ENCODE data around the gene TMEM119. TPM values are rescaled to one million over a fixed set of nuclear protein-coding genes. Genes with fewer than 3 reads are reported as not detected.

Gene TMEM119
- total RNA-seq, 1 experiment from 2014 or later: not detected

DNA sequence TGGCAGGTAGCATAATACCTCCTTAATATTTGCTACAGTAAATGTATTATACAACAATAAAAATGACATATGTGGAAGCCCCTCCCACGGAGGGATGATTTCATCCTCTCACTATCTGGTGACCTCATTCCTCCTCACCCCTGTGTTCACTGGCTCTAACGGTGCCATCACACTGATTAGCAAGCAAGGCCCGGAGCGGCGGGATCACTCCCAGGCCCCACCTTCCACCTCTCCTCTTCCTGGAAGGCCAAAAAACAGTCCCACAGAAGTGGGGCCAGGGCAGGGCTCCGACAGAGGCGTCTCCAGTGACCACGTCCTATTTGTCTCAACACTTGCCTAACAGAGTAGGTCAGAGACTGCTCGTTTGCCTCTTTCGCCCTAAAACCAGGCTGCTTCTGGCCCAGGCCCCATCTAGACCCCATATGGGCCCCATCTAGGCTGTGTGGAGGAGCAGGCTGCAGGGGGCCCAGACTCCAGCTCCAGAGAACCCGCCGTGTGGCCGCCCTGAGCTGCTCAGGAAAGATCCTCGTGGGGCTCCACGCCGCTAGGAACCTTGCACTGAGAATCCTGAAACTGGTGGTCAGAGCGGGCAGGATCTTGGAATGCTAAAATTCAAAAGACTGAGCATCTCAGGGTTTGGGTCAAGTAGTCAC lies 32.1 kb upstream of the TMEM119 start:
- Histone ChIP-seq H3K79me2 (ENCODE audit: low read length) (no peaks in the 10 kb centered on the region), H3K36me3 (ENCODE audit: insufficient read depth, low read length) (no peaks in the 10 kb centered on the region), H4K20me1 (ENCODE audit: insufficient read depth, low read depth, low read length) (no peaks in the 10 kb centered on the region), H2AFZ (ENCODE audit: low read length) (no peak overlapping the region), H3K27me3 (ENCODE audit: low read length) (peaks cover 4% of the 10 kb centered on the region; the same call in 1 of the 2 replicates), H3K27ac (ENCODE audit: low read length) (no peak overlapping the region), H3K9me2 (replicated peaks; ENCODE audit: insufficient read depth, low read length) (no peaks in the 10 kb centered on the region), H3K9me3 (ENCODE audit: low read length) (no peaks in the 10 kb centered on the region), H3K4me2 (ENCODE audit: low read depth, low read length, poor library complexity, severe bottlenecking) (no peak overlapping the region), H3K4me1 (ENCODE audit: low read length) (peaks cover 47% of the 10 kb centered on the region), H3K4me3 (ENCODE audit: low read length) (no peak overlapping the region), H3K9ac (ENCODE audit: low read length) (no peak overlapping the region)
- no peak for DNase-seq

DNA sequence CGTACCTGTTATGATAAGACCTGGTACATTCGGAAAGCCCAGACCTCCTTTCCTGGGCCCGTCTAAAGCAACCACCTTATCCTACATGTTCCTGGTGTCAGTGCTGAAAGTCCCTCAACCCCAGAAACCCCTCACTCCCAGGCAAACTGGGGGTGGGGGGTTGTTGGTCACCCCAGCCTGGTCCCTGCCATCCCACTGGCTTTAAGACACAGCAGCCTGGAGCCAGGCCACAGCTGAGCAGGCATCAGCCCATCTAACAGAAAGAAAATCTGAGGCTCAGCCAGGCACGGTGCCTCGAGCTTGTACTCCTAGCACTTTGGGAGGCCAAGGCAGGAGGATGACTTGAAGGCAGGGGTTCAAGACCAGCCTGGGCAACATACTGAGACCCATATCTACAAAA lies 31.3 kb upstream of the TMEM119 start:
- no peak overlapping the region for H2AFZ ChIP-seq (ENCODE audit: low read length)
- no peak overlapping the region for H3K9ac ChIP-seq (ENCODE audit: low read length)
- peaks cover 4% of the 10 kb centered on the region; the same call in 1 of the 2 replicates for H3K27me3 ChIP-seq (ENCODE audit: low read length)
- H3K9me2 ChIP-seq (replicated peaks; ENCODE audit: insufficient read depth, low read length): no peaks in the 10 kb centered on the region
- H3K4me3 ChIP-seq (ENCODE audit: low read length): no peak overlapping the region
- H3K79me2 ChIP-seq (ENCODE audit: low read length): no peaks in the 10 kb centered on the region
- H3K4me2 ChIP-seq (ENCODE audit: low read depth, low read length, poor library complexity, severe bottlenecking): no peak overlapping the region
- DNase-seq: no peak
- H3K36me3 ChIP-seq (ENCODE audit: insufficient read depth, low read length): no peaks in the 10 kb centered on the region
- no peaks in the 10 kb centered on the region for H4K20me1 ChIP-seq (ENCODE audit: insufficient read depth, low read depth, low read length)
- H3K9me3 ChIP-seq (ENCODE audit: low read length): no peaks in the 10 kb centered on the region
- H3K27ac ChIP-seq (ENCODE audit: low read length): no peak overlapping the region
- H3K4me1 ChIP-seq (ENCODE audit: low read length): peaks cover 39% of the 10 kb centered on the region

DNA sequence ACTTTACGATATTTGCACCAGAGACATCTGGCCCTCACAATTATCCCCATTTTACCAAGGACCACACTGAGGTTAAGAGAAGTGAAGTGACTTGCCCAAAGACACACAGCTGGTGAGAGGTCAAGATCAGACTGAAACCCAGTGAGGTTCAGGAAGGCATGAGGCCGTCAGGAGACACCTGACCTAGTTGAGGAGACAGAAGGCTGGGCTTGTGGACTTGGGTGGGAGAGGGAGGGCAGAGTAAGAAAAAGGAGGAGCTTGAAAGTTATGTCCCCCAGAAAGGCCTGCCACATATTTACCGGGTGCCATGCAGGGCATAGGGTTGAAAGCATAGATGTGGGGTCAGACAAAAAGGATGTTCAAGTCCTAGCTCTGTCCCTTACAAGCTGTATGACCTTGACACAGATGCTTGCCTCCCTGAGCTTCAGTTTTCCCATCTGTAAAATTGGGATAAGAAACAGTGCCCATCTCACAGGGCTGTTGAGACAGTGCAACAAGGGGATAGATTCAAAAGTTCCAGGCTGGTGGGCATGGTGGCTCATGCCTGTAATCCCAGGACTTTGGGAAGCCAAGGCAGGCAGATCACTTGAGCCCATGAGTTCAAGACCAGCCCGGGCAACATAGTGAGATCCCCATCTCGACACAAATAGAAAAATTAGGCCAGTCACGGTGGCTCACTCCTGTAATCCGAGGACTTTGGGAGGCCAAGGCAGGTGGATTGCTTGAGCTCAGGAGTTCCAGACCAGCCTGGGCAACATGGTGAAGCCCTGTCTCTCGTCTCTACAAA lies 29.4 kb upstream of the TMEM119 start:
- H3K9ac ChIP-seq (ENCODE audit: low read length): no peak overlapping the region
- no peak overlapping the region for H3K27ac ChIP-seq (ENCODE audit: low read length)
- no peaks in the 10 kb centered on the region for H3K36me3 ChIP-seq (ENCODE audit: insufficient read depth, low read length)
- no peak overlapping the region for H3K4me3 ChIP-seq (ENCODE audit: low read length)
- no peak for DNase-seq
- H3K4me2 ChIP-seq (ENCODE audit: low read depth, low read length, poor library complexity, severe bottlenecking): no peak overlapping the region
- no peaks in the 10 kb centered on the region for H3K9me2 ChIP-seq (replicated peaks; ENCODE audit: insufficient read depth, low read length)
- H2AFZ ChIP-seq (ENCODE audit: low read length): no peak overlapping the region
- H3K9me3 ChIP-seq (ENCODE audit: low read length): no peaks in the 10 kb centered on the region
- peaks cover 4% of the 10 kb centered on the region; the same call in 1 of the 2 replicates for H3K27me3 ChIP-seq (ENCODE audit: low read length)
- H3K4me1 ChIP-seq (ENCODE audit: low read length): peaks cover 24% of the 10 kb centered on the region
- H3K79me2 ChIP-seq (ENCODE audit: low read length): no peaks in the 10 kb centered on the region
- H4K20me1 ChIP-seq (ENCODE audit: insufficient read depth, low read depth, low read length): no peaks in the 10 kb centered on the region

DNA sequence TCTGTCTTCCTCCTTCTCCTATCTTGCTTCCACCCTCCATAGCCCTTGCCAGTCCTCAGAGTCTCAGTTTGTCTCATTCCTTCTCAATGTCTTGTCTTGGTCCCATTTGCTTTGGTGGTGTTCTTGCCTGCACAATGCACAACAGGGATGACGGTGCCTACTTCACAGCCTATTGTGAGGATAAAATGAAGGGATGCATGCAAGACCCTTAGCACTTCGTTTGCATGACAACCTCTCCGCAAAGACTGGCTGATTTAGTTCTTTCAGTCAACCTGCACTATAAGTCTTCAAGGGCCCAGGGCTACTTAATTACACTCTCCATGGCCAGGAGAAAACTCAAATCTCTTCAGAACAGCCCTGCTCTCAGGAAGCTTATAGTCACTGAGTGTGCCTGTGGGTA lies 27.3 kb upstream of the TMEM119 start:
- Histone ChIP-seq H3K36me3 (ENCODE audit: insufficient read depth, low read length) (no peaks in the 10 kb centered on the region), H2AFZ (ENCODE audit: low read length) (no peak overlapping the region), H3K79me2 (ENCODE audit: low read length) (no peaks in the 10 kb centered on the region), H3K4me2 (ENCODE audit: low read depth, low read length, poor library complexity, severe bottlenecking) (no peak overlapping the region), H3K9me3 (ENCODE audit: low read length) (no peaks in the 10 kb centered on the region), H3K9me2 (replicated peaks; ENCODE audit: insufficient read depth, low read length) (no peaks in the 10 kb centered on the region), H3K27ac (ENCODE audit: low read length) (no peak overlapping the region), H3K4me3 (ENCODE audit: low read length) (no peak overlapping the region), H3K27me3 (ENCODE audit: low read length) (no peaks in the 10 kb centered on the region), H4K20me1 (ENCODE audit: insufficient read depth, low read depth, low read length) (no peaks in the 10 kb centered on the region), H3K9ac (ENCODE audit: low read length) (no peak overlapping the region), H3K4me1 (ENCODE audit: low read length) (peaks cover 11% of the 10 kb centered on the region)
- no peak for DNase-seq

DNA sequence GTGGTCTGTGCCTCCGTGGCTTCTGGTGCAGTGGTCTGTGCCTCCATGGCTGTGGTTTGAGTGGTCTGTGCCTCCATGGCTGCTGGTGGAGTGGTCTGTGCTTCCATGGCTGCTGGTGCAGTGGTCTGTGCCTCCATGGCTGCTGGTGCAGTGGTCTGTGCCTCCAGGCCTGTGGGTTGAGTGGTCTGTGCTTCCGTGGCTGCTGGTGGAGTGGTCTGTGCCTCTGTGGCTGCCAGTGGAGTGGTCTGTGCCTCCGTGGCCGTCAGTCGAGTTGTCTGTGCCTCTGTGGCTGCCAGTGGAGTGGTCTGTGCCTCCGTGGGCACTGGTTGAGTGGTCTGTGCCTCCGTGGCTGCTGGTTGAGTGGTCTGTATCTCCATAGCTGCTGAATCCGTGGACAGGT lies 25.7 kb upstream of the TMEM119 start:
- no peaks in the 10 kb centered on the region for H3K36me3 ChIP-seq (ENCODE audit: insufficient read depth, low read length)
- H3K4me3 ChIP-seq (ENCODE audit: low read length): no peak overlapping the region
- no peak overlapping the region for H3K27ac ChIP-seq (ENCODE audit: low read length)

DNA sequence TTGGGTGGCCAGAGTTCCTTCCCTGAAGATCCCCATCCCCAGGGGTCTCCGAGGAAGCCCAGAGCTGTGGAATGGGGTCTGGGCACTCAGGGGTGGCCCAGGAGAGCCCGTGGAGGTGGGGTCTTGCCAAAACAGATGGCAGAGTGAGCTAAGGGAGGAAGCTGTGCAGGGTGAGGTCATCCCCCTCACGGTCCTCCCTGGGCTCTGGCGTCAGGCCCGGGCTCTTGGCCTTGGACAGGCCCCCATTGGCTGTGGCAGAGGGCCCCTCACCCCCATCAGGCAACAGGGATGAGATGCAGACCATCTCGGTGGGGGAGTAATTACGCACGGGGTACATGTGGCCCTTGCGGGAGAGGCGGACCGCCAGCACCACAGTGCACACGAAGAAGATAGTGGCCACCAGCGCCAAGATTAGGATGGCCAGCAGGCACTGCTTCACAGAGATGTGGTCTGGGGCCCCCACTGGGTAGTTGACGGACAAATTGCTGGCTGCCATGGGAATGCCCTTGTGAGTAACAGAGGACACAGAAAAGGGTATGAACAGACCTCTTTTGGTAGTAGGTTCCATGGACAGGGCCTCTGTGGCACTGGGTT lies 25.1 kb upstream of the TMEM119 start:
- Histone ChIP-seq H3K27me3 (ENCODE audit: low read length) (no peaks in the 10 kb centered on the region), H2AFZ (ENCODE audit: low read length) (no peak overlapping the region), H4K20me1 (ENCODE audit: insufficient read depth, low read depth, low read length) (no peaks in the 10 kb centered on the region), H3K36me3 (ENCODE audit: insufficient read depth, low read length) (no peaks in the 10 kb centered on the region), H3K4me1 (ENCODE audit: low read length) (peaks cover 15% of the 10 kb centered on the region), H3K4me3 (ENCODE audit: low read length) (no peak overlapping the region), H3K27ac (ENCODE audit: low read length) (no peak overlapping the region), H3K9me2 (replicated peaks; ENCODE audit: insufficient read depth, low read length) (no peaks in the 10 kb centered on the region), H3K9ac (ENCODE audit: low read length) (no peak overlapping the region), H3K79me2 (ENCODE audit: low read length) (no peaks in the 10 kb centered on the region), H3K9me3 (ENCODE audit: low read length) (no peaks in the 10 kb centered on the region), H3K4me2 (ENCODE audit: low read depth, low read length, poor library complexity, severe bottlenecking) (no peak overlapping the region)
- DNase-seq: no peak

More for the DNA sequence above, 25.7 kb upstream of the TMEM119 start:
- DNase-seq: no peak
- Histone ChIP-seq H3K9me2 (replicated peaks; ENCODE audit: insufficient read depth, low read length) (no peaks in the 10 kb centered on the region), H3K27me3 (ENCODE audit: low read length) (no peaks in the 10 kb centered on the region), H4K20me1 (ENCODE audit: insufficient read depth, low read depth, low read length) (no peaks in the 10 kb centered on the region), H2AFZ (ENCODE audit: low read length) (no peak overlapping the region), H3K79me2 (ENCODE audit: low read length) (no peaks in the 10 kb centered on the region), H3K9me3 (ENCODE audit: low read length) (no peaks in the 10 kb centered on the region), H3K4me1 (ENCODE audit: low read length) (peaks cover 13% of the 10 kb centered on the region), H3K9ac (ENCODE audit: low read length) (no peak overlapping the region), H3K4me2 (ENCODE audit: low read depth, low read length, poor library complexity, severe bottlenecking) (no peak overlapping the region)

DNA sequence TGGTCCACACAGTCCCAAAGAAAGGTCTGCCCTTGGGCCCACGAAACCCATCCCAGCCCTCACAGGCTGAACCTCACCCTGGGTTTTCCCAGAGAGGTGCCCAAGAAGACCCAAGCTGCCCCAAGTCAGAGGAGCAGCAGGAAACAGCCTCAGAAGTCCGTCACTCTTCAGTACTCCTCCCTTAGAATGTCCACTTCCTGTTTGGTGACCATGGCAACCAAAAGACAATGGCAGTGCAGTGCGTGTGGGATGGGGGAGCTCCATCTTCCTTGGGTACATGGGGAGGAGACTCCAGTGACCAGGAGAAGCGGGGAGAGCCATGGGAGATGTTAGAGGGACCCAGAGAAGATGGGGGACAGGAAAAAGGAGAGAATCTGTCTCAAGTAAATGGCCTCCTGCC lies 24.5 kb upstream of the TMEM119 start:
- Histone ChIP-seq H3K9me2 (replicated peaks; ENCODE audit: insufficient read depth, low read length) (no peaks in the 10 kb centered on the region), H2AFZ (ENCODE audit: low read length) (no peak overlapping the region), H4K20me1 (ENCODE audit: insufficient read depth, low read depth, low read length) (no peaks in the 10 kb centered on the region), H3K27me3 (ENCODE audit: low read length) (no peaks in the 10 kb centered on the region), H3K4me3 (ENCODE audit: low read length) (no peak overlapping the region), H3K27ac (ENCODE audit: low read length) (no peak overlapping the region), H3K9me3 (ENCODE audit: low read length) (no peaks in the 10 kb centered on the region), H3K36me3 (ENCODE audit: insufficient read depth, low read length) (no peaks in the 10 kb centered on the region), H3K4me1 (ENCODE audit: low read length) (peaks cover 15% of the 10 kb centered on the region), H3K9ac (ENCODE audit: low read length) (no peak overlapping the region), H3K79me2 (ENCODE audit: low read length) (no peaks in the 10 kb centered on the region), H3K4me2 (ENCODE audit: low read depth, low read length, poor library complexity, severe bottlenecking) (no peak overlapping the region)
- peak; percentile 75 for DNase-seq

DNA sequence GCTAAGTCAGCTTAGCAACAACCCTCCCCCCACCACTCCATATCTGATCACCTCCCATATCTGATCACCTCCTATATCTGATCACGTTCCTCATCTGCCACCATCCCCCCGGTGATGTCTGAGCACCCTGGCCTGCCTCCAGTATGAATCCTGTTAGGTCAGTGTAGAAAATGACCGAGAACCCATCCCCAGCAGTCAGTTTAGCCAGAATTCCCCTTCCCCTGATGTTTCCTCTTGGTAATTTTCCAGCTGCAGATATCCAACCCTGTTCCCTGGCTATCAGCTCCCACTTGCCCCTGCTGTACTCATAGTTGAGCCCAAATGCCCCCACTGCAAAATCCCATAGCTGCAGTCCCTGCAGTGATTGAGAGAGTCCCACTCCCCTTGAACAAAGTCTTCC lies 23.3 kb upstream of the TMEM119 start:
- no peaks in the 10 kb centered on the region; the same call in 1 of the 2 replicates for H3K27me3 ChIP-seq (ENCODE audit: low read length)
- no peak overlapping the region for H2AFZ ChIP-seq (ENCODE audit: low read length)
- H3K9me3 ChIP-seq (ENCODE audit: low read length): no peaks in the 10 kb centered on the region; the same call in 1 of the 2 replicates
- peaks cover 15% of the 10 kb centered on the region for H3K4me1 ChIP-seq (ENCODE audit: low read length)
- H3K79me2 ChIP-seq (ENCODE audit: low read length): no peaks in the 10 kb centered on the region
- H3K27ac ChIP-seq (ENCODE audit: low read length): no peak overlapping the region
- H4K20me1 ChIP-seq (ENCODE audit: insufficient read depth, low read depth, low read length): no peaks in the 10 kb centered on the region
- no peaks in the 10 kb centered on the region for H3K36me3 ChIP-seq (ENCODE audit: insufficient read depth, low read length)
- no peak overlapping the region for H3K9ac ChIP-seq (ENCODE audit: low read length)
- no peaks in the 10 kb centered on the region for H3K9me2 ChIP-seq (replicated peaks; ENCODE audit: insufficient read depth, low read length)
- no peak for DNase-seq
- H3K4me2 ChIP-seq (ENCODE audit: low read depth, low read length, poor library complexity, severe bottlenecking): no peak overlapping the region
- H3K4me3 ChIP-seq (ENCODE audit: low read length): no peak overlapping the region

Measured in Karpas-422 (cell line).